ENCODE results near the gene PDCD2L.
"Not testable (repeated sequence)": the region's sequence is repeated elsewhere in the genome, so short reads cannot be mapped to it uniquely, and the experiment has no call there.

Gene PDCD2L

GRCh38 chr19:34426096-34426661 lies 22.0 kb downstream of the PDCD2L start:
- DNase-seq, result no peak

GRCh38 chr19:34428549-34429285 lies 24.5 kb downstream of the PDCD2L start:
- peak; percentile 61 for DNase-seq

GRCh38 chr19:34429553-34429952 lies 25.4 kb downstream of the PDCD2L start:
- no peak for DNase-seq

- peak; percentile 68 for DNase-seq
Observed at GRCh38 chr19:34430738-34431625, 26.8 kb downstream of the PDCD2L start.

- DNase-seq, result no peak
Observed at GRCh38 chr19:34431681-34432402, 27.6 kb downstream of the PDCD2L start.

GRCh38 chr19:34432797-34433196 lies 28.6 kb downstream of the PDCD2L start:
- DNase-seq, result no peak

GRCh38 chr19:34436716-34437115 lies 32.5 kb downstream of the PDCD2L start:
- no peak for DNase-seq

GRCh38 chr19:34448191-34448590 lies 44.0 kb downstream of the PDCD2L start:
- no peak for DNase-seq

GRCh38 chr19:34452723-34453122 lies 48.5 kb downstream of the PDCD2L start:
- no peak for DNase-seq

- no peak for DNase-seq
Observed at GRCh38 chr19:34454091-34454490, 49.9 kb downstream of the PDCD2L start.

- no peak for DNase-seq
Observed at GRCh38 chr19:34454685-34455084, 50.5 kb downstream of the PDCD2L start.

- DNase-seq, result not testable (repeated sequence)
Observed at GRCh38 chr19:34455783-34456480, 51.7 kb downstream of the PDCD2L start.

GRCh38 chr19:34457446-34457845 lies 53.2 kb downstream of the PDCD2L start:
- no peak for DNase-seq

- no peak for DNase-seq
Observed at GRCh38 chr19:34458677-34459076, 54.5 kb downstream of the PDCD2L start.

- no peak for DNase-seq
Observed at GRCh38 chr19:34459614-34460013, 55.4 kb downstream of the PDCD2L start.

- DNase-seq, result no peak
Observed at GRCh38 chr19:34461375-34462100, 57.3 kb downstream of the PDCD2L start.

- DNase-seq, result not testable (repeated sequence)
Observed at GRCh38 chr19:34464785-34465184, 60.6 kb downstream of the PDCD2L start.

GRCh38 chr19:34468409-34468808 lies 64.2 kb downstream of the PDCD2L start:
- DNase-seq, result peak; percentile 12

GRCh38 chr19:34469026-34469425 lies 64.8 kb downstream of the PDCD2L start:
- DNase-seq, result not testable (repeated sequence)

- no peak for DNase-seq
Observed at GRCh38 chr19:34471906-34472700, 67.9 kb downstream of the PDCD2L start.
